Inflammatory macrophage (primary cell): ENCODE results near the gene TDRD7.

Experiments used
- DNase-seq, 2 donors: peaks; one replicate each; pipeline ENCODE4 v3.0.0-alpha.2; 2020 to 2022
- total RNA-seq, 18 experiments: gene quantifications; one replicate each; lab custom pipeline; 2026; ENCODE audit warnings: mixed read lengths in 6 of 18, inconsistent platforms in 2 of 18; lab: John Stamatoyannopoulos, UW

The TDRD7 gene
- 32.3 to 275 (median 41.9) reads per million in 18 experiments for total RNA-seq

GRCh38 chr9:97411789-97412625, at the start of gene TDRD7:
TSS of gene TDRD7 (plus strand) at chr9:97412096. CDS start at chr9:97428466, 16,370 bp downstream.
- peak; percentile 92 to 97 for DNase-seq

GRCh38 chr9:97362777-97363545, 48.9 kb upstream of the TDRD7 start:
- peak; percentile 65 to 87 for DNase-seq

- DNase-seq = no peak
These were observed 48.1 kb upstream of the TDRD7 start for GRCh38 chr9:97363661-97364299.

- DNase-seq = no peak
These were observed 47.0 kb upstream of the TDRD7 start for GRCh38 chr9:97364769-97365490.

GRCh38 chr9:97365634-97366033, 46.3 kb upstream of the TDRD7 start:
- DNase-seq = peak; percentile 50 to 65

GRCh38 chr9:97366476-97366875, 45.4 kb upstream of the TDRD7 start:
- DNase-seq = no peak

- DNase-seq = no peak
These were observed 45.0 kb upstream of the TDRD7 start for GRCh38 chr9:97366889-97367288.

- DNase-seq = no peak
These were observed 44.2 kb upstream of the TDRD7 start for GRCh38 chr9:97367729-97368128.

- no peak for DNase-seq
These were observed 42.9 kb upstream of the TDRD7 start for GRCh38 chr9:97368964-97369363.

- DNase-seq = no peak
These were observed 39.3 kb upstream of the TDRD7 start for GRCh38 chr9:97372580-97372979.

- no peak for DNase-seq
These were observed 38.6 kb upstream of the TDRD7 start for GRCh38 chr9:97373331-97373730.

- DNase-seq = no peak
These were observed 37.1 kb upstream of the TDRD7 start for GRCh38 chr9:97374811-97375210.

- no peak for DNase-seq
These were observed 35.0 kb upstream of the TDRD7 start for GRCh38 chr9:97376902-97377301.

GRCh38 chr9:97382099-97382718, 29.7 kb upstream of the TDRD7 start:
- no peak for DNase-seq

- no peak for DNase-seq
These were observed 27.3 kb upstream of the TDRD7 start for GRCh38 chr9:97384406-97385262.

- no peak for DNase-seq
These were observed 26.2 kb upstream of the TDRD7 start for GRCh38 chr9:97385626-97386264.

- no peak for DNase-seq
These were observed 25.6 kb upstream of the TDRD7 start for GRCh38 chr9:97386265-97386633.

GRCh38 chr9:97386733-97387503, 25.0 kb upstream of the TDRD7 start:
- peak; percentile 50 to 65 for DNase-seq

GRCh38 chr9:97387504-97387886, 24.4 kb upstream of the TDRD7 start:
- DNase-seq = no peak
